ENCODE measurements around the gene FNDC5.

- TF ChIP-seq POLR2A (IDR thresholded peaks at IDR 0.05) (no peak), CTCF (IDR thresholded peaks at IDR 0.05) (no peak)
These were observed 20.0 kb upstream of the FNDC5 start for GRCh38 chr1:32890516-32891240.

Data from right lobe of liver (tissue), 4 donors.